HepG2 (cell line): ENCODE results near the gene DCST2. TPM values are rescaled to one million over a fixed set of nuclear protein-coding genes. Genes with fewer than 3 reads are reported as not detected.

ENCODE experiments used
- CEBPG ChIP-seq: IDR thresholded peaks from 2 replicates; pipeline ENCODE4 v1.6.1; 2016
- DPF2 ChIP-seq: sonication (generic); formaldehyde crosslinking; IDR thresholded peaks from 2 replicates; pipeline ENCODE4 v1.4.0; 2020; ENCODE audit warnings: mild to moderate bottlenecking, low read depth, missing genetic modification reagents, borderline replicate concordance
- ELF1 ChIP-seq: sonication (generic); formaldehyde crosslinking; IDR thresholded peaks from 2 replicates; pipeline ENCODE4 v1.4.0; 2020; ENCODE audit warnings: missing genetic modification reagents
- ERF ChIP-seq: IDR thresholded peaks from 2 replicates; pipeline ENCODE4 v1.6.1; 2018; ENCODE audit warnings: missing biosample characterization, missing genetic modification reagents
- ETV5 ChIP-seq: IDR thresholded peaks from 2 replicates; pipeline ENCODE4 v1.6.1; 2018; ENCODE audit warnings: missing biosample characterization, missing genetic modification reagents, inconsistent platforms, borderline replicate concordance
- HOXA7 ChIP-seq: sonication (generic); formaldehyde crosslinking; IDR thresholded peaks from 2 replicates; pipeline ENCODE4 v1.8.1; 2022; ENCODE audit warnings: mild to moderate bottlenecking, missing genetic modification reagents, moderate library complexity
- JUN ChIP-seq: sonication (generic); formaldehyde crosslinking; IDR thresholded peaks from 2 replicates; pipeline ENCODE4 v1.4.0; 2020; ENCODE audit warnings: mild to moderate bottlenecking, missing genetic modification reagents
- KAT7 ChIP-seq: IDR thresholded peaks from 2 replicates; pipeline ENCODE4 v1.6.1; 2018; ENCODE audit warnings: borderline replicate concordance, missing compliant biosample characterization
- KDM1A ChIP-seq: IDR thresholded peaks from 2 replicates; pipeline ENCODE4 v1.6.1; 2016; ENCODE audit warnings: missing compliant biosample characterization
- NBN ChIP-seq: fragments of 450-650 bp; conservative IDR thresholded peaks from 2 replicates; pipeline ENCODE4 v1.6.1; 2017
- PHF20 ChIP-seq: sonication (generic); formaldehyde crosslinking; IDR thresholded peaks from 2 replicates; pipeline ENCODE4 v1.5.0; 2020; ENCODE audit warnings: mild to moderate bottlenecking, missing genetic modification reagents
- RAD21 ChIP-seq: fragments of 450-650 bp; formaldehyde crosslinking; IDR thresholded peaks from 2 replicates; pipeline ENCODE4 v1.5.0; 2020; ENCODE audit warnings: mild to moderate bottlenecking
- ZFP36 ChIP-seq: fragments of 150-350 bp; IDR thresholded peaks from 2 replicates; pipeline ENCODE4 v1.6.1; 2018; ENCODE audit warnings: borderline replicate concordance, low read length, low read depth; ENCODE audit not compliant: partially characterized antibody
- ZFP36L1 ChIP-seq: sonication (generic); formaldehyde crosslinking; IDR thresholded peaks from 2 replicates; pipeline ENCODE4 v1.8.0; 2022; ENCODE audit warnings: mild to moderate bottlenecking, missing genetic modification reagents, moderate library complexity
- ZFP62 ChIP-seq: sonication (generic); formaldehyde crosslinking; IDR thresholded peaks from 2 replicates; pipeline ENCODE4 v1.4.0; 2020; ENCODE audit warnings: missing genetic modification reagents
- ZKSCAN5 ChIP-seq: sonication (generic); formaldehyde crosslinking; IDR thresholded peaks from 2 replicates; pipeline ENCODE4 v1.5.1; 2020; ENCODE audit warnings: mild to moderate bottlenecking, missing genetic modification reagents
- ZNF17 ChIP-seq: sonication (generic); formaldehyde crosslinking; IDR thresholded peaks from 2 replicates; pipeline ENCODE4 v1.5.0; 2020; ENCODE audit warnings: mild to moderate bottlenecking, missing genetic modification reagents
- ZNF33B ChIP-seq: sonication (generic); formaldehyde crosslinking; IDR thresholded peaks from 2 replicates; pipeline ENCODE4 v1.5.1; 2020; ENCODE audit warnings: mild to moderate bottlenecking, missing genetic modification reagents
- ZNF777 ChIP-seq: sonication (generic); formaldehyde crosslinking; IDR thresholded peaks from 2 replicates; pipeline ENCODE4 v1.4.0; 2020; ENCODE audit warnings: missing genetic modification reagents
- ZNF816 ChIP-seq: sonication (generic); formaldehyde crosslinking; IDR thresholded peaks from 2 replicates; pipeline ENCODE4 v1.8.0; 2022; ENCODE audit warnings: missing genetic modification reagents, mild to moderate bottlenecking, borderline replicate concordance
- polyA plus RNA-seq, 8 experiments: library from polyadenylated mRNA; depleted of rRNA in 3 of 8; stranded (reverse) in 7 of 8; unstranded in 1 of 8; fragments of >200 nt; fragmentation: Illumina TruSeq in 4 of 8; extraction: Trizol in 4 of 8; gene quantifications; 2 replicates each; pipeline versions ENCODE4 v1.2.1 to v1.2.3, GENCODE V29; 2011 to 2016; ENCODE audit warnings: low read depth in 4 of 8, missing spikeins in 1 of 8, mixed read lengths in 1 of 8; ENCODE audit not compliant: insufficient read depth in 1 of 8
- total RNA-seq, 5 experiments: library from RNA; depleted of rRNA; stranded (reverse); fragments of >200 nt; fragmentation: Illumina TruSeq; extraction: Trizol; gene quantifications; 2 replicates each; pipeline ENCODE4 v1.2.3, GENCODE V29; 2016; ENCODE audit warnings: low read depth in 1 of 5
- TF ChIP-seq, protein P1 (sequence below): sonication (generic); formaldehyde crosslinking; IDR thresholded peaks from 2 replicates; pipeline ENCODE4 v1.8.0; 2022; ENCODE audit warnings: mild to moderate bottlenecking, missing genetic modification reagents
- TF ChIP-seq, protein P2 (sequence below), 2 experiments: sonication (generic) in 1 of 2; formaldehyde crosslinking in 1 of 2; IDR thresholded peaks; 2 replicates each; pipeline versions ENCODE4 v1.5.1 to v1.6.1; 2011 to 2020; ENCODE audit warnings: borderline replicate concordance in 1 of 2, low read depth in 1 of 2, low read length in 1 of 2, mild to moderate bottlenecking in 1 of 2, missing genetic modification reagents in 1 of 2, moderate library complexity in 1 of 2
- TF ChIP-seq, protein P3 (sequence below): sonication (generic); formaldehyde crosslinking; conservative IDR thresholded peaks from 2 replicates; pipeline ENCODE4 v1.4.0; 2020; ENCODE audit warnings: missing genetic modification reagents
- TF ChIP-seq, protein P4 (sequence below): sonication (generic); formaldehyde crosslinking; IDR thresholded peaks from 2 replicates; pipeline ENCODE4 v1.8.0; 2022; ENCODE audit warnings: missing genetic modification reagents, mild to moderate bottlenecking, borderline replicate concordance

DCST2 gene
- total and polyA plus RNA-seq, 2 of the 13 experiments (the other 11 are each of a cell fraction or from before 2014, with no cell fraction given): 0.74 TPM; not detected in 1

DNA sequence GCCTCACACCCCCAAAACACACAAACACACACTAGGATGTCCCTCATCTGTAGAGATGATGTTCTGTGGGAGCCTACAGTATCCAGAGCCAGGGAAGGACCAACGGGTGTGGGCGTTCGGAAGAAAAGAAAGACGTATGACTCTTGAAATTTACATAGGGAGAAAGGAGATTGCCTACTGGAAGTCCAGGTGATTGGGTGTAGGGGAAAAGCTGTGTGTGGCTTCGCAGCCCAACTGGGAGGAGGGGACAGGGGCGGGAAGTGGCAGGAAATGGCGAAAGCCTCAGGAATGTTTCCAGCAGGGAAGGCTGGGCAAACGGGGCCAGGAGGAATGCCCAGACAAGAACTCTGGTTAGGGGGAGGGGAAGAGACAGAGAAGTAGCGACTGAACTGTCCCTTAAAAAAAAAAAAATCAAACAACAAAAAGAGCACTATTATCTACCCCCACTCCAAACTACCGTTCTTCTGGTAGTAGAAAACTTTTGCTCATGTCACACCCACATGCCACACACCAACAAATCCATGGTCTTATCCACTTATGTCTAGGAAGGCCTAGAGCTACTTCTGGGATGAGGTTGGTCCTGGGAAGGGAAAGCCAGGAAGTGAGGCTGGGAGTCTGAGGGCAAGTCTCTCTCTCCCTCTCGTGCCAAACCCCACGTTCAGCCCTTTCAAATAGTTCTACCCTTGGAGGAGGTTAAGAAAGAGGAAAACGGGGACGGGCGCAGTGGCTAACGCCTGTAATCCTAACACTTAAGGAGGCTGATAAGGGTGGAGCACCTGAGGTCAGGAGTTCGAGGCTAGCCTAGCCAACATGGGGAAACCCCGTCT lies 60.9 kb downstream of the DCST2 start (continued):
- TF ChIP-seq RAD21 (CRISPR knock-in tag) (no peak), ZNF33B (CRISPR knock-in tag) (no peak), ERF (CRISPR knock-in tag) (peak; percentile 55; the same call in 1 of the 2 replicates), KAT7 (no peak), ZKSCAN5 (CRISPR knock-in tag) (no peak), CEBPG (CRISPR knock-in tag) (peak; percentile 82), KDM1A (CRISPR knock-in tag) (0 out of 2 replicates have a peak, but pooled peaks have one; percentile 6), ZFP36L1 (no peak), ELF1 (peak; percentile 39; the same call in 1 of the 2 replicates), ZFP62 (no peak), JUN (no peak), ETV5 (CRISPR knock-in tag) (peak; percentile 94), NBN (no peak), ZNF17 (CRISPR knock-in tag) (no peak), ZFP36 (no peak), ZNF777 (CRISPR knock-in tag) (no peak), ZNF816 (CRISPR knock-in tag) (no peak), HOXA7 (CRISPR knock-in tag) (no peak), PHF20 (CRISPR knock-in tag) (0 out of 2 replicates have a peak, but pooled peaks have one; percentile 46), DPF2 (CRISPR knock-in tag) (0 out of 2 replicates have a peak, but pooled peaks have one; percentile 29)
- TF ChIP-seq, protein P1, sequence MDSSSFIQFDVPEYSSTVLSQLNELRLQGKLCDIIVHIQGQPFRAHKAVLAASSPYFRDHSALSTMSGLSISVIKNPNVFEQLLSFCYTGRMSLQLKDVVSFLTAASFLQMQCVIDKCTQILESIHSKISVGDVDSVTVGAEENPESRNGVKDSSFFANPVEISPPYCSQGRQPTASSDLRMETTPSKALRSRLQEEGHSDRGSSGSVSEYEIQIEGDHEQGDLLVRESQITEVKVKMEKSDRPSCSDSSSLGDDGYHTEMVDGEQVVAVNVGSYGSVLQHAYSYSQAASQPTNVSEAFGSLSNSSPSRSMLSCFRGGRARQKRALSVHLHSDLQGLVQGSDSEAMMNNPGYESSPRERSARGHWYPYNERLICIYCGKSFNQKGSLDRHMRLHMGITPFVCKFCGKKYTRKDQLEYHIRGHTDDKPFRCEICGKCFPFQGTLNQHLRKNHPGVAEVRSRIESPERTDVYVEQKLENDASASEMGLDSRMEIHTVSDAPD: 0 out of 2 replicates have a peak, but pooled peaks have one; percentile 30
- TF ChIP-seq, protein P2, sequence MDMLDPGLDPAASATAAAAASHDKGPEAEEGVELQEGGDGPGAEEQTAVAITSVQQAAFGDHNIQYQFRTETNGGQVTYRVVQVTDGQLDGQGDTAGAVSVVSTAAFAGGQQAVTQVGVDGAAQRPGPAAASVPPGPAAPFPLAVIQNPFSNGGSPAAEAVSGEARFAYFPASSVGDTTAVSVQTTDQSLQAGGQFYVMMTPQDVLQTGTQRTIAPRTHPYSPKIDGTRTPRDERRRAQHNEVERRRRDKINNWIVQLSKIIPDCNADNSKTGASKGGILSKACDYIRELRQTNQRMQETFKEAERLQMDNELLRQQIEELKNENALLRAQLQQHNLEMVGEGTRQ (IDR thresholded peaks at IDR 0.05; ENCODE audit: low read depth, low read length): no peak
- TF ChIP-seq, protein P2 (CRISPR knock-in tag; IDR thresholded peaks at IDR 0.05; ENCODE audit: borderline replicate concordance): no peak
- TF ChIP-seq, protein P3, sequence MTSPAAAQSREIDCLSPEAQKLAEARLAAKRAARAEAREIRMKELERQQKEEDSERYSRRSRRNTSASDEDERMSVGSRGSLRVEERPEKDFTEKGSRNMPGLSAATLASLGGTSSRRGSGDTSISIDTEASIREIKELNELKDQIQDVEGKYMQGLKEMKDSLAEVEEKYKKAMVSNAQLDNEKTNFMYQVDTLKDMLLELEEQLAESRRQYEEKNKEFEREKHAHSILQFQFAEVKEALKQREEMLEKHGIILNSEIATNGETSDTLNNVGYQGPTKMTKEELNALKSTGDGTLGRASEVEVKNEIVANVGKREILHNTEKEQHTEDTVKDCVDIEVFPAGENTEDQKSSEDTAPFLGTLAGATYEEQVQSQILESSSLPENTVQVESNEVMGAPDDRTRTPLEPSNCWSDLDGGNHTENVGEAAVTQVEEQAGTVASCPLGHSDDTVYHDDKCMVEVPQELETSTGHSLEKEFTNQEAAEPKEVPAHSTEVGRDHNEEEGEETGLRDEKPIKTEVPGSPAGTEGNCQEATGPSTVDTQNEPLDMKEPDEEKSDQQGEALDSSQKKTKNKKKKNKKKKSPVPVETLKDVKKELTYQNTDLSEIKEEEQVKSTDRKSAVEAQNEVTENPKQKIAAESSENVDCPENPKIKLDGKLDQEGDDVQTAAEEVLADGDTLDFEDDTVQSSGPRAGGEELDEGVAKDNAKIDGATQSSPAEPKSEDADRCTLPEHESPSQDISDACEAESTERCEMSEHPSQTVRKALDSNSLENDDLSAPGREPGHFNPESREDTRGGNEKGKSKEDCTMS (CRISPR knock-in tag): no peak
- TF ChIP-seq, protein P4, sequence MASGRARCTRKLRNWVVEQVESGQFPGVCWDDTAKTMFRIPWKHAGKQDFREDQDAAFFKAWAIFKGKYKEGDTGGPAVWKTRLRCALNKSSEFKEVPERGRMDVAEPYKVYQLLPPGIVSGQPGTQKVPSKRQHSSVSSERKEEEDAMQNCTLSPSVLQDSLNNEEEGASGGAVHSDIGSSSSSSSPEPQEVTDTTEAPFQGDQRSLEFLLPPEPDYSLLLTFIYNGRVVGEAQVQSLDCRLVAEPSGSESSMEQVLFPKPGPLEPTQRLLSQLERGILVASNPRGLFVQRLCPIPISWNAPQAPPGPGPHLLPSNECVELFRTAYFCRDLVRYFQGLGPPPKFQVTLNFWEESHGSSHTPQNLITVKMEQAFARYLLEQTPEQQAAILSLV (CRISPR knock-in tag): no peak
